ENCODE measurements around the gene ATP8B3.

GRCh38 chr19:1767464-1767933, 44.6 kb downstream of the ATP8B3 start:
- no peak for TF ChIP-seq POLR2A (IDR thresholded peaks at IDR 0.05; ENCODE audit: low read depth, low read length)
- peak; percentile 30 to 49; a peak in 2 of 4 replicates for TF ChIP-seq BHLHE40 (IDR thresholded peaks at IDR 0.05; ENCODE audit: borderline replicate concordance in 1 of 2, low read depth in 2 of 2, low read length in 1 of 2)
- no peak for TF ChIP-seq SIX5 (IDR thresholded peaks at IDR 0.05; ENCODE audit: low read depth, low read length, severe bottlenecking)
- TF ChIP-seq CTCF (IDR thresholded peaks at IDR 0.05 in 2 of 3, conservative IDR thresholded peaks at IDR 0.05 in 1 of 3; ENCODE audit: control insufficient read depth in 2 of 3, extremely low read depth in 1 of 3, insufficient read depth in 1 of 3, low read depth in 3 of 3, low read length in 3 of 3): peak; percentile 87 to 98 (median 91)
- no peak for TF ChIP-seq RAD51 (IDR thresholded peaks at IDR 0.05)
- no peak for TF ChIP-seq ZSCAN29 (IDR thresholded peaks at IDR 0.05)
- no peak for TF ChIP-seq EZH2 (IDR thresholded peaks at IDR 0.05; ENCODE audit: borderline replicate concordance, control insufficient read depth, low read depth, low read length)
- no peak for TF ChIP-seq BRCA1 (IDR thresholded peaks at IDR 0.05; ENCODE audit: low read depth, low read length)
- TF ChIP-seq SUZ12 (IDR thresholded peaks at IDR 0.05; ENCODE audit: unreplicated experiment): no peak
- no peak for TF ChIP-seq BCL3 (IDR thresholded peaks at IDR 0.05; ENCODE audit: borderline replicate concordance, insufficient read depth, low read depth, low read length, poor library complexity, severe bottlenecking)
- no peak for TF ChIP-seq MAX (IDR thresholded peaks at IDR 0.05; ENCODE audit: low read depth, low read length)
- no peak for TF ChIP-seq ZBTB33 (IDR thresholded peaks at IDR 0.05)
- TF ChIP-seq MTA3 (IDR thresholded peaks at IDR 0.05; ENCODE audit: borderline replicate concordance, low read length): no peak

Data from GM12878 (cell line).